GM18870 (cell line): Measurements from ENCODE around the gene PLCL1.

Experiments used
- ATAC-seq: cut with Tn5 transposase; IDR thresholded peaks from one replicate; pipeline ENCODE4 v1.9.1; 2021; ENCODE audit warnings: moderate library complexity; ENCODE audit not compliant: unreplicated experiment

Gene PLCL1

GRCh38 chr2:197804049-197804757 is at the start of gene PLCL1:
PLCL1 (plus strand) TSS chr2:197804593.
- ATAC-seq = peak; percentile 99

GRCh38 chr2:197759013-197759412 is 45.4 kb upstream of the PLCL1 start:
- ATAC-seq = no peak

- ATAC-seq = no peak
Measured at GRCh38 chr2:197759625-197760292, 44.6 kb upstream of the PLCL1 start.

GRCh38 chr2:197760293-197760657 is 44.1 kb upstream of the PLCL1 start:
- no peak for ATAC-seq

- ATAC-seq = no peak
Measured at GRCh38 chr2:197777823-197778407, 26.5 kb upstream of the PLCL1 start.

GRCh38 chr2:197779261-197779660 is 25.1 kb upstream of the PLCL1 start:
- ATAC-seq = no peak

- no peak for ATAC-seq
Measured at GRCh38 chr2:197782126-197782525, 22.3 kb upstream of the PLCL1 start.

GRCh38 chr2:197784956-197785941 is 19.1 kb upstream of the PLCL1 start, which contains the start of gene BOLL:
BOLL (minus strand) TSS chr2:197785319; CDS start chr2:197781850, 3,469 bp downstream.
- no peak for ATAC-seq

GRCh38 chr2:197786010-197786877 is 18.1 kb upstream of the PLCL1 start:
- ATAC-seq = no peak

- no peak for ATAC-seq
Measured at GRCh38 chr2:197793456-197793855, 10.9 kb upstream of the PLCL1 start.

GRCh38 chr2:197795277-197795676 is 9.1 kb upstream of the PLCL1 start:
- no peak for ATAC-seq

GRCh38 chr2:197798187-197798586 is 6.2 kb upstream of the PLCL1 start:
- no peak for ATAC-seq

- ATAC-seq = no peak
Measured at GRCh38 chr2:197799068-197799467, 5.3 kb upstream of the PLCL1 start.

GRCh38 chr2:197800091-197800490 is 4.3 kb upstream of the PLCL1 start:
- ATAC-seq = no peak

- ATAC-seq = no peak
Measured at GRCh38 chr2:197801033-197801432, 3.4 kb upstream of the PLCL1 start.

- ATAC-seq = peak; percentile 49
Measured at GRCh38 chr2:197803033-197803444, 1.4 kb upstream of the PLCL1 start.

GRCh38 chr2:197804758-197805714 is 643 bp downstream of the PLCL1 start:
- ATAC-seq = peak; percentile 7

GRCh38 chr2:197805715-197806633 is 1.6 kb downstream of the PLCL1 start:
- no peak for ATAC-seq
